B cell (primary cell): Measurements from ENCODE around the gene TEX19. TPM values are rescaled to one million over a fixed set of nuclear protein-coding genes. Genes with fewer than 3 reads are reported as not detected.

Experiments
- ATAC-seq: fragments of 200-7000 bp; cut with Tn5 transposase; one replicate; pipeline ENCODE4 v1.10.0; 2021; ENCODE audit warnings: low read depth, mild to moderate bottlenecking, moderate number of reproducible peaks, moderate library complexity
- CTCF ChIA-PET: fragments of 350-600 bp; sonication (Branson Sonifier 250); formaldehyde crosslinking; loops from one replicate; lab custom pipeline; 2021; ENCODE audit warnings: antibody characterized with exemption, inconsistent platforms; lab: Charles Lee
- POLR2A ChIA-PET: fragments of 350-600 bp; sonication (Branson Sonifier 250); formaldehyde crosslinking; loops from one replicate; lab custom pipeline; 2021; ENCODE audit warnings: antibody characterized with exemption; lab: Charles Lee
- DNase-seq: peaks from one replicate; pipeline ENCODE4 v3.0.0; 2013
- H2AFZ ChIP-seq: 2 replicates; pipeline ENCODE4 v1.6.1; 2012; ENCODE audit warnings: mild to moderate bottlenecking, low read depth, low read length; ENCODE audit not compliant: insufficient read depth, poor library complexity, severe bottlenecking
- H3K27ac ChIP-seq, 2 donors: 1 replicate in 1 of 2; 2 replicates in 1 of 2; pipeline ENCODE4 v1.5.1; 2012 to 2013; ENCODE audit warnings: low read length in 2 of 2, mild to moderate bottlenecking in 2 of 2, moderate library complexity in 1 of 2
- H3K27me3 ChIP-seq, 4 experiments: fragments of 200-600 bp in 1 of 4; sonication (generic) in 1 of 4; replicated peaks in 1 of 4; 1 replicate in 2 of 4; 2 replicates in 2 of 4; pipeline versions ENCODE4 v1.6.1 to v1.7.0; 2013 to 2016; ENCODE audit warnings: low read length in 3 of 4, mild to moderate bottlenecking in 2 of 4, mixed read lengths in 1 of 4, moderate library complexity in 1 of 4; ENCODE audit not compliant: insufficient read depth in 4 of 4, control insufficient read depth in 3 of 4; ENCODE audit errors: control extremely low read depth in 1 of 4
- H3K36me3 ChIP-seq, 2 experiments: replicated peaks in 1 of 2; 1 replicate in 1 of 2; 2 replicates in 1 of 2; pipeline versions ENCODE4 v1.6.1 to v1.7.1; 2013; ENCODE audit warnings: low read length in 1 of 2; ENCODE audit not compliant: insufficient read depth in 2 of 2, control insufficient read depth in 1 of 2; ENCODE audit errors: control extremely low read depth in 1 of 2, extremely low read depth in 1 of 2
- H3K4me1 ChIP-seq, 2 donors: fragments of 200-600 bp in 1 of 2; sonication (generic) in 1 of 2; 1 replicate in 1 of 2; 2 replicates in 1 of 2; pipeline versions ENCODE4 v1.5.1 to v1.6.1; 2013 to 2017; ENCODE audit warnings: low read length in 2 of 2; ENCODE audit not compliant: control insufficient read depth in 2 of 2, insufficient read depth in 2 of 2
- H3K4me2 ChIP-seq: replicated peaks from 2 replicates; pipeline ENCODE3; 2012; ENCODE audit warnings: mild to moderate bottlenecking, low read depth, low read length; ENCODE audit not compliant: poor library complexity, severe bottlenecking
- H3K4me3 ChIP-seq, 5 experiments: fragments of 200-600 bp in 1 of 5; sonication (generic) in 1 of 5; 1 replicate in 3 of 5; 2 replicates in 2 of 5; pipeline versions ENCODE4 v1.5.1 to v1.7.0; 2011 to 2016; ENCODE audit warnings: low read length in 4 of 5, mild to moderate bottlenecking in 4 of 5, low read depth in 2 of 5, control low read depth in 1 of 5, moderate library complexity in 1 of 5; ENCODE audit not compliant: insufficient read depth in 1 of 5; ENCODE audit errors: control extremely low read depth in 1 of 5, extremely low read depth in 1 of 5
- H3K79me2 ChIP-seq: fragments of 200-600 bp; sonication (generic); one replicate; pipeline ENCODE4 v1.6.0; 2016; ENCODE audit warnings: low read length; ENCODE audit not compliant: control insufficient read depth, insufficient read depth
- H3K9ac ChIP-seq: fragments of 200-600 bp; sonication (generic); 2 replicates; pipeline ENCODE4 v1.6.1; 2017; ENCODE audit warnings: mild to moderate bottlenecking, low read length, moderate library complexity
- H3K9me3 ChIP-seq, 3 donors: one replicate each; pipeline versions ENCODE4 v1.6.1 to v1.7.1; 2013; ENCODE audit warnings: low read length in 2 of 3; ENCODE audit not compliant: control insufficient read depth in 2 of 3, insufficient read depth in 1 of 3; ENCODE audit errors: control extremely low read depth in 1 of 3
- H4K20me1 ChIP-seq: 2 replicates; pipeline ENCODE4 v1.6.0; 2012; ENCODE audit warnings: mild to moderate bottlenecking, low read length; ENCODE audit not compliant: insufficient read depth, control insufficient read depth, poor library complexity, severe bottlenecking
- H3K27ac Mint-ChIP-seq: one replicate; pipeline ENCODE4 v1.8.0; 2021; ENCODE audit warnings: mixed read lengths
- H3K27me3 Mint-ChIP-seq: one replicate; pipeline ENCODE4 v1.8.0; 2021; ENCODE audit warnings: mixed read lengths
- H3K4me1 Mint-ChIP-seq: one replicate; pipeline ENCODE4 v1.8.0; 2021; ENCODE audit warnings: mixed read lengths
- H3K4me3 Mint-ChIP-seq: one replicate; pipeline ENCODE4 v1.8.0; 2021; ENCODE audit warnings: mixed read lengths
- H3K9me3 Mint-ChIP-seq: one replicate; pipeline ENCODE4 v1.8.0; 2022; ENCODE audit warnings: mixed read lengths; ENCODE audit not compliant: insufficient read depth
- CTCF ChIP-seq: fragments of 200-600 bp; IDR thresholded peaks from one replicate; pipeline ENCODE4 v1.8.0; 2022; ENCODE audit warnings: antibody characterized with exemption, mild to moderate bottlenecking
- EZH2 ChIP-seq: IDR thresholded peaks from 2 replicates; pipeline ENCODE4 v1.6.1; 2012; ENCODE audit warnings: borderline replicate concordance, low read depth, mild to moderate bottlenecking, moderate library complexity, low read length; ENCODE audit not compliant: insufficient read depth, poor library complexity, severe bottlenecking
- WGBS: methylation state at CpG from one replicate; pipeline ENCODE4 v1.1.5; 2013; ENCODE audit warnings: missing lambda C conversion rate; ENCODE audit not compliant: insufficient coverage; 5-methylcytosine and 5-hydroxymethylcytosine counted together
- intact Hi-C: fragments of 100-400 bp; cut with micrococcal nuclease; formaldehyde crosslinking; loops from one replicate; pipeline ENCODE4 v1.10.0; 2022
- polyA plus RNA-seq: library from polyadenylated mRNA; depleted of rRNA; stranded (reverse); fragments of >200 nt; gene quantifications from 2 replicates; pipeline ENCODE4 v1.2.3, GENCODE V29; 2012
- total RNA-seq, 2 donors: library from RNA; stranded (reverse); fragments of 120-200 nt in 1 of 2; gene quantifications; 1 replicate in 1 of 2; 2 replicates in 1 of 2; pipeline versions ENCODE4 v1.2.3 to v1.2.4, GENCODE V29; 2013 to 2022

Gene TEX19
- total and polyA plus RNA-seq, 2 donors (not counting 1 experiment from before 2014, with no cell fraction given) = not detected

- Histone ChIP-seq H4K20me1 (no peaks in the 10 kb centered on the region), H3K4me3 (no peak overlapping the region), H3K9ac (no peak overlapping the region), H3K9me3 (peaks cover 0 to 5% (median 0%) of the 10 kb centered on the region in 3 donors), H3K27me3 (peaks cover 0 to 14% (median 0%) of the 10 kb centered on the region in 4 experiments), H3K4me1 (peaks cover 4% of the 10 kb centered on the region in 2 donors), H2AFZ (no peak overlapping the region), H3K79me2 (no peaks in the 10 kb centered on the region), H3K27ac (no peak overlapping the region), H3K36me3 (no peaks in the 10 kb centered on the region), H3K4me2 (no peak overlapping the region)
- ATAC-seq (no peak), DNase-seq (no peak)
- ChIA-PET CTCF (interaction anchor here (0.6 to 1.2 kb wide), 3 partner anchors 25 to 210 kb away, joined by 3 read pairs; no protein-coding TSS in a partner anchor), POLR2A (no interaction called here)
- TF ChIP-seq EZH2 = no peak
- no peak for TF ChIP-seq CTCF
- Mint-ChIP-seq H3K4me1 (peaks cover 6% of the 10 kb centered on the region), H3K4me3 (no peak overlapping the region), H3K27me3 (peaks cover 15% of the 10 kb centered on the region), H3K27ac (no peak overlapping the region), H3K9me3 (no peaks in the 10 kb centered on the region)
- intact Hi-C loops = no loop called here
- WGBS = 89% methylated on average over 32 of the region's 42 CpGs
Observed at GRCh38 chr17:82345151-82345976, 13.7 kb upstream of the TEX19 start.
